K562 (cell line): Measurements from ENCODE around the gene COPS6. TPM values are rescaled to one million over a fixed set of nuclear protein-coding genes. Genes with fewer than 3 reads are reported as not detected.
A peak's percentile ranks its signal among the peaks of the same experiment; 100 is the strongest.

ENCODE experiments used
- CEBPB ChIP-seq: fragments of 450-650 bp; IDR thresholded peaks from 2 replicates; pipeline ENCODE4 v1.6.1; 2016; ENCODE audit warnings: missing genetic modification characterization, missing compliant biosample characterization
- CHD4 ChIP-seq: fragments of 200-600 bp; sonication (generic); IDR thresholded peaks from 3 replicates; pipeline ENCODE4 v1.6.1; 2012; ENCODE audit warnings: low read depth, mild to moderate bottlenecking, mixed read lengths, low read length, inconsistent platforms; ENCODE audit not compliant: insufficient read depth, insufficient replicate concordance, poor library complexity, severe bottlenecking
- DPF2 ChIP-seq: fragments of 450-650 bp; IDR thresholded peaks from 2 replicates; pipeline ENCODE4 v1.6.1; 2016
- E2F3 ChIP-seq: fragments of 250-450 bp; sonication (Bioruptor Pico); IDR thresholded peaks from 2 replicates; pipeline ENCODE4 v1.4.0; 2020; ENCODE audit warnings: mild to moderate bottlenecking
- ETV5 ChIP-seq: sonication (generic); formaldehyde crosslinking; IDR thresholded peaks from 2 replicates; pipeline ENCODE4 v1.4.0; 2020; ENCODE audit warnings: low read depth, mild to moderate bottlenecking, missing genetic modification reagents
- FOXA3 ChIP-seq, 2 experiments: fragments of 450-650 bp in 1 of 2; sonication (generic) in 1 of 2; formaldehyde crosslinking; IDR thresholded peaks in 1 of 2; conservative IDR thresholded peaks in 1 of 2; 2 replicates each; pipeline versions ENCODE4 v1.4.0 to v1.8.0; 2020 to 2022; ENCODE audit warnings: mild to moderate bottlenecking in 2 of 2, missing genetic modification reagents in 1 of 2
- GATAD2B ChIP-seq: fragments of 450-650 bp; IDR thresholded peaks from 2 replicates; pipeline ENCODE4 v1.6.1; 2017; ENCODE audit warnings: mild to moderate bottlenecking, borderline replicate concordance
- HMGN3 ChIP-seq: IDR thresholded peaks from 2 replicates; pipeline ENCODE4 v1.6.1; 2011; ENCODE audit warnings: borderline replicate concordance, low read depth, mild to moderate bottlenecking, mixed read lengths, low read length; ENCODE audit not compliant: insufficient read length; ENCODE audit errors: extremely low read depth
- NFIC ChIP-seq: fragments of 450-650 bp; IDR thresholded peaks from 2 replicates; pipeline ENCODE4 v1.6.1; 2017; ENCODE audit warnings: mild to moderate bottlenecking, inconsistent platforms
- POLR2G ChIP-seq: fragments of 200-400 bp; formaldehyde crosslinking; IDR thresholded peaks from 2 replicates; pipeline ENCODE4 v1.6.1; 2017; ENCODE audit warnings: low read depth, mild to moderate bottlenecking, antibody characterized with exemption, low read length, moderate library complexity
- POLR3G ChIP-seq: IDR thresholded peaks from 2 replicates; pipeline ENCODE4 v1.6.1; 2011; ENCODE audit not compliant: insufficient read length, insufficient replicate concordance; ENCODE audit errors: extremely low read depth
- PTTG1 ChIP-seq: fragments of 450-650 bp; IDR thresholded peaks from 2 replicates; pipeline ENCODE4 v1.6.1; 2016; ENCODE audit warnings: low read depth, mild to moderate bottlenecking, missing genetic modification characterization, missing compliant biosample characterization
- TAF9B ChIP-seq: fragments of 450-650 bp; IDR thresholded peaks from 2 replicates; pipeline ENCODE4 v1.6.1; 2018; ENCODE audit warnings: mild to moderate bottlenecking; ENCODE audit not compliant: partially characterized antibody
- TCF3 ChIP-seq: sonication (generic); formaldehyde crosslinking; IDR thresholded peaks from 2 replicates; pipeline ENCODE4 v1.4.0; 2020; ENCODE audit warnings: mild to moderate bottlenecking, missing genetic modification reagents
- TFAM ChIP-seq: fragments of 250-450 bp; sonication (Bioruptor Pico); conservative IDR thresholded peaks from 2 replicates; pipeline ENCODE4 v1.5.0; 2021; ENCODE audit warnings: mild to moderate bottlenecking, moderate library complexity
- YY1 ChIP-seq, 3 experiments: IDR thresholded peaks; 2 replicates each; pipeline ENCODE4 v1.6.1; 2011; ENCODE audit warnings: low read length in 2 of 3, mild to moderate bottlenecking in 2 of 3, moderate library complexity in 2 of 3, borderline replicate concordance in 1 of 3, control low read depth in 1 of 3, low read depth in 1 of 3; ENCODE audit not compliant: insufficient read depth in 3 of 3, insufficient replicate concordance in 2 of 3, control insufficient read depth in 1 of 3, insufficient read length in 1 of 3; ENCODE audit errors: extremely low read depth in 1 of 3
- ZKSCAN1 ChIP-seq: fragments of 150-350 bp; IDR thresholded peaks from 2 replicates; pipeline ENCODE4 v1.6.1; 2016; ENCODE audit warnings: low read depth, low read length
- ZNF121 ChIP-seq: sonication (generic); formaldehyde crosslinking; conservative IDR thresholded peaks from 2 replicates; pipeline ENCODE4 v1.8.0; 2022; ENCODE audit warnings: missing genetic modification reagents
- ZNF165 ChIP-seq: fragments of 250-450 bp; sonication (Bioruptor Pico); IDR thresholded peaks from 2 replicates; pipeline ENCODE4 v1.4.0; 2020; ENCODE audit warnings: borderline replicate concordance
- ZNF274 ChIP-seq: IDR thresholded peaks from 2 replicates; pipeline ENCODE4 v1.6.1; 2011; ENCODE audit warnings: low read depth, mild to moderate bottlenecking, low read length, moderate library complexity, borderline replicate concordance
- ZNF311 ChIP-seq: fragments of 250-450 bp; sonication (Bioruptor Pico); IDR thresholded peaks from 2 replicates; pipeline ENCODE4 v1.4.0; 2020; ENCODE audit warnings: mild to moderate bottlenecking, moderate library complexity
- ZNF589 ChIP-seq: fragments of 200-800 bp; sonication (Bioruptor generic); IDR thresholded peaks from 2 replicates; pipeline ENCODE4 v1.6.1; 2016; ENCODE audit warnings: low read depth, missing genetic modification characterization, missing compliant biosample characterization
- polyA plus RNA-seq, 8 experiments: library from polyadenylated mRNA; depleted of rRNA in 4 of 8; stranded (reverse) in 5 of 8; unstranded in 3 of 8; fragments of >200 nt; fragmentation: Nextera tagmentation in 2 of 8; fragmentation: Illumina TruSeq in 1 of 8; extraction: Ambion mirVana in 2 of 8; extraction: Trizol in 1 of 8; gene quantifications; 2 replicates each; pipeline versions ENCODE4 v1.2.1 to v1.2.3, GENCODE V29; 2011 to 2014; ENCODE audit warnings: inconsistent platforms in 1 of 8, missing spikeins in 1 of 8
- total RNA-seq, 7 experiments: library from RNA; depleted of rRNA in 6 of 7; stranded (reverse); fragments of >200 nt in 6 of 7; fragmentation: Illumina TruSeq in 2 of 7; extraction: Trizol in 2 of 7; gene quantifications; 2 replicates each; pipeline versions ENCODE4 v1.2.1 to v1.2.3, GENCODE V29; 2011 to 2021; ENCODE audit warnings: low replicate concordance in 1 of 7
- TF ChIP-seq, protein P1 (sequence below): fragments of 450-650 bp; IDR thresholded peaks from 2 replicates; pipeline ENCODE4 v1.6.1; 2016; ENCODE audit warnings: borderline replicate concordance
- TF ChIP-seq, protein P2 (sequence below): fragments of 250-450 bp; sonication (Bioruptor Pico); IDR thresholded peaks from 2 replicates; pipeline ENCODE4 v1.5.0; 2022; ENCODE audit warnings: mild to moderate bottlenecking

Gene COPS6
- total and polyA plus RNA-seq, 9 of the 15 experiments (the other 6 are each of a cell fraction or from before 2014, with no cell fraction given), result 63.0 to 331 (median 168) TPM

DNA sequence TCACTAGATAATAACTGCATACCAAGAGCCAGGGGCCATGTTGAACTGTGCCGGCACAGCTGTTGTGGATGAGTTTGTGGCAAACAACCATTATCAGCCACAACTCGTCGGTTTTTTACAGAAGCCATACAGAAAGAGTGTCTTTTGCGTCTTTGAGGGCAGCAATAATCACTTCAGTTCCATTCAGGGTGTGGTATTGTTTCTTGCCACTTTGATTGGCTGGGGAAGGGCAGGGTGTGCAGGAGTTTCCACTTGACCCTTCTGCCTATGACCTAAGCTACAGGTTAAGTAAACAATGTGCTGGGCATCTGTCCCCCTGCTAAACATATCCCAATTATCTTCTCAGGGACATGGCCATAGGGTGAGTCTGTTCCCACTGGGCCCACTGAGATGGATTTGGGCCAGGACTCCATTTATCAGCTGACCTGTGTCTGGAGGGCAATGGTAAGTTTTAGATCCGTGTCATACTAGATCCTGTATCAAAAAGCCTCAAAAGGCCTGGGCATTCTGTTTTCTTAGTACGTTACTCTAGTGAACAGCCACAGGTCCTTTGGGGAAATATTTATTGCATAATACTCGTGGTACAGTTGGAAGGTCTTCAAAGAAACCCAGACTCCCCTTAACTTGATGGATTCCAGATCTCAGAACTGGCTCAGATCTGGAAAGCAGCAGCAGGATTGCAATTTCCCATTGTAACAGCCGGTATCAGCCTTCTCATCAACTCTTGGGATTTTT, 23.1 kb upstream of the COPS6 start (continued):
- TF ChIP-seq, protein P1, sequence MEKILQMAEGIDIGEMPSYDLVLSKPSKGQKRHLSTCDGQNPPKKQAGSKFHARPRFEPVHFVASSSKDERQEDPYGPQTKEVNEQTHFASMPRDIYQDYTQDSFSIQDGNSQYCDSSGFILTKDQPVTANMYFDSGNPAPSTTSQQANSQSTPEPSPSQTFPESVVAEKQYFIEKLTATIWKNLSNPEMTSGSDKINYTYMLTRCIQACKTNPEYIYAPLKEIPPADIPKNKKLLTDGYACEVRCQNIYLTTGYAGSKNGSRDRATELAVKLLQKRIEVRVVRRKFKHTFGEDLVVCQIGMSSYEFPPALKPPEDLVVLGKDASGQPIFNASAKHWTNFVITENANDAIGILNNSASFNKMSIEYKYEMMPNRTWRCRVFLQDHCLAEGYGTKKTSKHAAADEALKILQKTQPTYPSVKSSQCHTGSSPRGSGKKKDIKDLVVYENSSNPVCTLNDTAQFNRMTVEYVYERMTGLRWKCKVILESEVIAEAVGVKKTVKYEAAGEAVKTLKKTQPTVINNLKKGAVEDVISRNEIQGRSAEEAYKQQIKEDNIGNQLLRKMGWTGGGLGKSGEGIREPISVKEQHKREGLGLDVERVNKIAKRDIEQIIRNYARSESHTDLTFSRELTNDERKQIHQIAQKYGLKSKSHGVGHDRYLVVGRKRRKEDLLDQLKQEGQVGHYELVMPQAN, result no peak
- TF ChIP-seq TFAM (no peak), DPF2 (no peak), ZNF165 (CRISPR knock-in tag) (no peak), HMGN3 (no peak), ZNF589 (CRISPR knock-in tag) (no peak), TCF3 (CRISPR knock-in tag) (peak; percentile 43; the same call in 1 of the 2 replicates), ZKSCAN1 (no peak), CHD4 (no peak), POLR2G (no peak), ZNF274 (no peak), ETV5 (peak; percentile 50; the same call in 1 of the 2 replicates), E2F3 (CRISPR knock-in tag) (no peak), CEBPB (peak; percentile 75), NFIC (no peak; the same call in 1 of the 2 replicates), YY1 (IDR thresholded peaks at IDR 0.05; ENCODE audit: borderline replicate concordance in 1 of 3, control insufficient read depth in 1 of 3, extremely low read depth in 1 of 3, insufficient read depth in 3 of 3, insufficient read length in 1 of 3, insufficient replicate concordance in 2 of 3, low read depth in 1 of 3, low read length in 2 of 3) (peak in 1 of 3 experiments; percentile 58), ZNF311 (CRISPR knock-in tag) (no peak), ZNF121 (CRISPR knock-in tag) (no peak), POLR3G (no peak), FOXA3 (CRISPR knock-in tag; conservative IDR thresholded peaks at IDR 0.05 in 1 of 2, IDR thresholded peaks at IDR 0.05 in 1 of 2) (peak in 1 of 2 experiments; percentile 91; a peak in 1 of 4 replicates), TAF9B (no peak), GATAD2B (no peak), PTTG1 (tag) (no peak)
- TF ChIP-seq, protein P2, sequence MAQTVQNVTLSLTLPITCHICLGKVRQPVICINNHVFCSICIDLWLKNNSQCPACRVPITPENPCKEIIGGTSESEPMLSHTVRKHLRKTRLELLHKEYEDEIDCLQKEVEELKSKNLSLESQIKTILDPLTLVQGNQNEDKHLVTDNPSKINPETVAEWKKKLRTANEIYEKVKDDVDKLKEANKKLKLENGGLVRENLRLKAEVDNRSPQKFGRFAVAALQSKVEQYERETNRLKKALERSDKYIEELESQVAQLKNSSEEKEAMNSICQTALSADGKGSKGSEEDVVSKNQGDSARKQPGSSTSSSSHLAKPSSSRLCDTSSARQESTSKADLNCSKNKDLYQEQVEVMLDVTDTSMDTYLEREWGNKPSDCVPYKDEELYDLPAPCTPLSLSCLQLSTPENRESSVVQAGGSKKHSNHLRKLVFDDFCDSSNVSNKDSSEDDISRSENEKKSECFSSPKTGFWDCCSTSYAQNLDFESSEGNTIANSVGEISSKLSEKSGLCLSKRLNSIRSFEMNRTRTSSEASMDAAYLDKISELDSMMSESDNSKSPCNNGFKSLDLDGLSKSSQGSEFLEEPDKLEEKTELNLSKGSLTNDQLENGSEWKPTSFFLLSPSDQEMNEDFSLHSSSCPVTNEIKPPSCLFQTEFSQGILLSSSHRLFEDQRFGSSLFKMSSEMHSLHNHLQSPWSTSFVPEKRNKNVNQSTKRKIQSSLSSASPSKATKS (CRISPR knock-in tag), result no peak
